Activated naive CD4-positive, alpha-beta T cell treated with Interleukin-2 at 50 U/mL for 16 hours (primary cell): ENCODE results near the gene GARS1.
"Not testable (repeated sequence)": the region's sequence is repeated elsewhere in the genome, so short reads cannot be mapped to it uniquely, and the experiment has no call there.

ENCODE experiments used
- DNase-seq: peaks from one replicate; pipeline ENCODE4 v3.0.0-alpha.2; 2020

GARS1 gene, protein sequence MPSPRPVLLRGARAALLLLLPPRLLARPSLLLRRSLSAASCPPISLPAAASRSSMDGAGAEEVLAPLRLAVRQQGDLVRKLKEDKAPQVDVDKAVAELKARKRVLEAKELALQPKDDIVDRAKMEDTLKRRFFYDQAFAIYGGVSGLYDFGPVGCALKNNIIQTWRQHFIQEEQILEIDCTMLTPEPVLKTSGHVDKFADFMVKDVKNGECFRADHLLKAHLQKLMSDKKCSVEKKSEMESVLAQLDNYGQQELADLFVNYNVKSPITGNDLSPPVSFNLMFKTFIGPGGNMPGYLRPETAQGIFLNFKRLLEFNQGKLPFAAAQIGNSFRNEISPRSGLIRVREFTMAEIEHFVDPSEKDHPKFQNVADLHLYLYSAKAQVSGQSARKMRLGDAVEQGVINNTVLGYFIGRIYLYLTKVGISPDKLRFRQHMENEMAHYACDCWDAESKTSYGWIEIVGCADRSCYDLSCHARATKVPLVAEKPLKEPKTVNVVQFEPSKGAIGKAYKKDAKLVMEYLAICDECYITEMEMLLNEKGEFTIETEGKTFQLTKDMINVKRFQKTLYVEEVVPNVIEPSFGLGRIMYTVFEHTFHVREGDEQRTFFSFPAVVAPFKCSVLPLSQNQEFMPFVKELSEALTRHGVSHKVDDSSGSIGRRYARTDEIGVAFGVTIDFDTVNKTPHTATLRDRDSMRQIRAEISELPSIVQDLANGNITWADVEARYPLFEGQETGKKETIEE

DNA sequence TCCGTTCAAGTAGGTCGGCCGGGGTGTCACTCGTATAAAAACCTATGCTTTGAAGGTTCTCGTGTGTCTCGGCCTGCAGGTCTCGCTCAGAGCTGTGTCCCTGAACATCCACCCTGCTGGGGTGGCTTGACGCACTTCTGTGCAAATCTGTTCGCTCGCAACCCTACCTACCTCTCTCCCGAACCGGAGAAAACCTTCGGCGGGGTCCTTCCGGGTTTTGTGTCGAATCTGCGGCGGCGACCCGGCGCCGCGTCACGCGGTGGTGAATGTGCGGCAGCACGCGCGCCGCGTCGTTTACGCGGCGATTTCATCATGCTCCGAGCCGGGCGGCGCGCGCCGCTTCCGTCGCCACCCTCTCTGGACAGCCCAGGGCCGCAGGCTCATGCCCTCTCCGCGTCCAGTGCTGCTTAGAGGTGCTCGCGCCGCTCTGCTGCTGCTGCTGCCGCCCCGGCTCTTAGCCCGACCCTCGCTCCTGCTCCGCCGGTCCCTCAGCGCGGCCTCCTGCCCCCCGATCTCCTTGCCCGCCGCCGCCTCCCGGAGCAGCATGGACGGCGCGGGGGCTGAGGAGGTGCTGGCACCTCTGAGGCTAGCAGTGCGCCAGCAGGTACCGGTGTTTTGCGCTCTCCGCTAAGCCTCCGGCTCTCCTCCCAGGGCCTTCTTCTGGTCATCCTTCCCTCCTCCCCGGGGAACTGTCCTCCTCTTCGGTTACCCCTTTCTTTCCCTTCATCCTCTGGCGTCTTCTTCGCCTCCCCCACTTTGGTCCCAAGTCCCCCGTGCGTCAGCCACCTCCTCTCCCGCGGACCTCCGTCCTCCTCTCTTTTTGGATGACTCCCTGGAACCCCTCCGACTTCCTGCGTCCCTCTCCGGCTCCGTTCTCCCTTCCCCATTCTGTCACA is at the start of gene GARS1:
Gene GARS1 (plus strand): TSS at position 339 of the 896 bp plus-strand sequence. CDS start 44 bp downstream, at position 383.
- DNase-seq, result peak; percentile 90

DNA sequence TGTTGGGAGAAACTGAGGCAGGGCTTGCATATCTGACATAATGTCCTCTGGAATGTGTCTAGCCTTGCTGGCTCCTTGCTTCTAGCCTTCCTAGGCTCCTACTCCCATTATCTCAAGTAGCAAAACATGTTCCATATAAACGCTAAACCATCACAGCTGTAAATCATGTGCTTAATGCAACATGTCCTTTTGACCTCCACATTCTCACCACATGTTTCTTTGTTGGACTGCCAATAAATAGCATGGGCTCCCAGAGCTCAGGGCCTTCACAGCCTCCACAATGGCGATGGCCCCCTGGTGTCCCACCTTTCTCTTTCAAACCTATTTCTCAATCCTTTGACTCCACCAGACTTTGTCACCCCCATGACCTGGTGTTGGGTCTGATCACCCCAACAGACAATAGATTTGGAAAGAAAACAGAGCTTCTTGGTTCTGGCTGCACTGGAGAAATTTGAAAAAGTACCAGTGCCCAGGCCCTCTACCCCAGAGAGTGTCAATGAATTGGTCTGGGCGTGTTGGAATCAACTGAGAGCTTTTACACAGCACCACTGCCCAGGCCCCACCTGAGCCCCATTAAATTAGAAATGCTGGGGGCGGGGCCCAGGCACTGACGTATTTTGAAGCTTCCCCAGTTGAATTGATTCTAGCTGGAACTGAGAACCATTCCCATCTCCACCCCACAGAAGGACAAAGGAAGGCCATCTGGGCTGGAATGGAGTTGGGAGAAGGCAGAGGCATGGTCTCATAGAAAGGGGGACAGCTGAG is 48.7 kb upstream of the GARS1 start:
- DNase-seq, result no peak

DNA sequence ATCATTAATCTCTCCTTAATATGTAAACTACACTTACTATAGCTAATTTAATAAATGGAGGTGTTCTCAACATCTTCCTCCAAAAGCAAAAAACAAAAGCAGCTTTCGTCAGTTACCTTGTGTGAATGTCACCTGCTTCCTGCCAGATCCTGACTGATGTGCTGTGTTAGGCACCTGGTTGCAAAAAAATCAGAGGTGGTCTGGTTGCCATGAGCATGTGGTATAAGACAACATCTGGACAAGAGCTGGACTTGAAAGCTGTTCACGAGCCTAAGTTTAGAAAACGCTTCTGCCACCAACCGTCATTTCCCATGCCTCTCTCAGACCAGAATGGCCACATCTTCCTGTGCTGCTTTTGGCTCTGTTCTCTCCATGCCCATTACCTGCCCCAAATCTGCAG is 48.1 kb upstream of the GARS1 start:
- no peak for DNase-seq

DNA sequence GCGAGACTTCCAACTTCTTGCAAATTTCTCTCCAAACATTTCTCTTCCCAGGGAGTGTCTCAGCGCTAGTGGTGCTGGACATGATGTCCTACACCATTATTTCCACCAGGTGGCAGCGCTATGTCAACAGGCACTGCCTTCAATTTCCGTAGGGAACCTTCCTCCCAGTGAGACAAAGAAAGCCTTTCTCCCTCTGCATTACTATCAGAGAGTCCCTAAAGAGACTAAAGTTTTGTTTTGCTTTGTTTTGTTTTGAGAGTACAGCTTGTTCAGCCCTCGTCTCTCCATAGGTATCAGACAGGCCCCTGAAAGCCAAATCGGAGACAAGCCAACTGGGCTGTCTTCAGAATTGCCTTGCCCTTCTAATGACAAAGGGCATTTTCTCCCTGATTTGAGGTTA is 45.8 kb upstream of the GARS1 start:
- peak; percentile 27 for DNase-seq

DNA sequence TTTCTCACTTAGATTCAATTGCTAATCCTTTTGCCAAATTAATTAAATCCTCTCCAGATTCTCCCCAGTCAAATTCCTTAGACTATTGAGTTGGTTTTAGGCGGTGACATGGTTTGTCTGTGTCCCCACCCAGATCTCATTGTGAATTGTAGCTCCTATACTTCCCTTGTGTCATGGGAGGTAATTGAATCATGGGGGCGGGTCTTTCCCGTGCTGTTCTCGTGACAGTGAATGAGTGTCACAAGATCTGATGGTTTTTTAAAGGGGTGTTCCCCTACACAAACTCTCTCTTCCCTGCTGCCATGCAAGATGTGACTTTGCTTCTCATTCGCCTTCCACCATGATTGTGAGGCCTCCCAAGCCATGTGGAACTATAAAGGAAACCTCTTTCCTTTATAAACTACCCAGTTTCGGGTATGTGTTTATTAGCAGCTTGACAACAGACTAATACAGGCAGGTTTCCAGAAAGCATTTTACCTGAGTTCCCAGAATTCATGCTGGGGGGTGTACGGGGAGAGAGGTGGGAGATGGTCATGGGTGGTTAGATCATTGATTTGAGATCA is 44.7 kb upstream of the GARS1 start:
- DNase-seq, result no peak

DNA sequence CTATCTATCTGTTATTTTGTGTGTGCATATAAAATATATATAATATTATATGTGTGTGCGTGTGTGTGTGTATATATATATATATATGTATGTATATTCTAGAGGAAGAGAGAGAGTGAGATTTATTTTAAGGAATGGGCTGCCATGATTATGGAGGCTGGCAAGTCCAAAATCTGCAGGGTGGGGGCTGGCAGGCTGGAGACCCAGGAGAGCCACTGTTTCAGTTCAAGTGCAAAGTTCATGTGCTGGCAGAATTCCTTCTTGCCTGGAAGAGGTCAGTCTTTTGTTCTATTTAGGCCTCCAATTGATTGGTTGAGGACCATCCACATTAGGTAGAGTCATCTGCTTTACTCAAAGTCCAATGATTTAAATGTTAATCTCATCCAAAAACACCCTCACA is 42.3 kb upstream of the GARS1 start:
- no peak for DNase-seq

DNA sequence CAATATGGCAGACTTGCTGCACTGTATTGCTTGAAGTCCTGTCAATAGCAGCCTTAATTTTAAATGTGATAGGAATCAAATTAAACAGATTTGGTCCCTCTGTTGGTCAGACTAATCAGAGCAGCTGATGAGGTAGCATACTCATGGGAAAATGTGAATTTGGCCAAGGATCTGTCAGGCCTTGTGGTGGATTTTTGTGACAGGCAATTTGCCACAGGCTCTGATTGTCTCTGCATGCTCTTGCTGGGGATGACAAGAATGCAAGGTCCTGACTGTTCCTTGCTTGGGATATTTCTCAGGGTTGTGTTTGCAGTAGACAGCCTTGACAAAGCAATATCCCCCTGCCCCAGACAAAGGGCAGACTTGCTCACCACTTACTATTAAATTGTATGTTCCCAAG is 41.5 kb upstream of the GARS1 start:
- no peak for DNase-seq

DNA sequence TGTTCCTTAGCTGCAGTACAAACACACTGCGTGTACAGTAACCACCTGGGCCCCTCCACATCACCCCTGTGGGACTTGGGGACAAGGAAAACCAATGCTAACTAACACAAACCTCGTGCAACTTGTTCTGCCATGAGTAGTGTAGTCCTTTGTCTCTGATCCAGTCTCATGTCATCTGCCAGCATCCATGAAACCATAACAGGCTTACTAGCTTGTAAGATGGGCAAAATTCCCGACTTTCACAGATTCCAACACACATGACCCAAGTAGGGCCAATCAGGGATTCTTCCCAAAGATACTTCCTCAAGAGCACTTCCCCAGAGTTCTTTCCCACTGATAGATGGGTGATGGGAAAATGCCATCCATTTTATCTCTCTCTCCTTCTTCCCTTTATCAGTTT is 41.1 kb upstream of the GARS1 start:
- no peak for DNase-seq

DNA sequence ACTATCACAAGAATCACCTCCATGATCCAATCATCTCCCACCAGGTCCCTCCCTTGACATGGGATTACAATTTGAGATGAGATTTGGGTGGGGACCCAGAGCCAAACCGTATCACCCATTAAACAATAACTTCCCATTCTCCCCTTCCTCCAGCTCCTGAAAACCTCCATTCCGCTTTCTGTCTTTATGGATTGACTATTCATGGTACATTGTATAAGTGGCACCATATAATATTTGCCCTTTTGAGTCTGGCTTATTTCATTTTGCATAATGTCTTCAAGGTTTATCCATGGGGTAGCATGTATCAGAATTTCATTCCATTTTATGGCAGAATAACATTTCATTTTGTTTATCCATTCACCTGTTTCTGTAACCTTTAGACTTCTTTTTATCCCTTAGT is 39.2 kb upstream of the GARS1 start:
- no peak for DNase-seq

DNA sequence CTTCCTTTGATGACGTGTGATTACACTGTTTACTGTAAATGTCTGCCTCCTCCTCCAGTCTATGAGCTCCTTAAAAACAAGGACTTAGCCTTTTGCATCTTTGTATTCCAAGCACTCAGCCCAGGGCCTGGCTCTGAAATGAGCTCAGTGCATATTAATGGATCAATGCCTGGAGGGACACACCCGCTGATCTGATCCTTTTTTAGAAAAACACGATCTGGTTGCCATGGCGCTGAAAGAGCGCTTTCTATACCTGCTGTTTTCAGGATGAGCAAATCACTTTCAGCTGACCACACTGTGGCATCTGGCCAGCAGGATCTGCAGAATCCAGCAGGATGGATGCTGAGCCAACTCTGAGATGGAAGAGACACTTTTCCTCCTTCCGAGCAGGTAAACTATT is 37.8 kb upstream of the GARS1 start:
- no peak for DNase-seq

DNA sequence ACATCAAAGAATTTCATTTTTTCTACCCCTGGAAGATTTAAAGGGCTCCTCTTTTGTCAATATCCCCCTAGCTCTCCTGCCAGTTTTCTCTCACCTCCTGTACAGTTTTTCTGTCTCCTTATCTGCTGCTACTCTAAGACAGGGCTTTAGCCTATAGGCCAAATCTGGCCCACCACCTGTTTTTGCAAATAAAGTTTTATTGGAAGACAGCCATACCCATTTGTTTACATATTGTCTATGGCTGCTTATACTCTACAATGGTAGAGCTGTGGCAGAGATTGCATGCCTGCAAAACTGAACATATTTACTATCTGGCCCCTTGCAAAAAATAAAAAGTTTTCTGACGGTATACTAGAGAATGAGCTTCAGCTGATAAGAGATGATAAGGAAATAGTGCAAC is 37.4 kb upstream of the GARS1 start:
- no peak for DNase-seq

DNA sequence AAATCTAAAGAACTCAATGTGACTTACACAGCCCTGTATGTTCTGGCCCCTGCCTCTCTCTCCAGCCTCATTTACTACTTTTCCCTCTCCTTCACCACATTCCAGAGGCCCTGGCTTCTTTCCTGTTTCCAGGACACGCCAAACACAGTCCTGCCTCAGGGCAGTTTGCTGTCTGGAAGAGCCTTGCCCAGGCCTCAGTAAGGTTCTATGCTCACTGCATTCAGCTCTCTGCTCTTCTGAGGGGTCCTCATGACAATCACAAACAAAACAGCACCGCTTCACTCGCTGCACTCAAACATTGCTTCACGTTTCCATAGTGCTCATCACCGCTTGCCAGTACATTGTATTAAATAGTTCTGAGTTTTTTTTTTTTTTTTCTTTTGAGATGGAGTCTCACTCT is 35.1 kb upstream of the GARS1 start:
- no peak for DNase-seq

DNA sequence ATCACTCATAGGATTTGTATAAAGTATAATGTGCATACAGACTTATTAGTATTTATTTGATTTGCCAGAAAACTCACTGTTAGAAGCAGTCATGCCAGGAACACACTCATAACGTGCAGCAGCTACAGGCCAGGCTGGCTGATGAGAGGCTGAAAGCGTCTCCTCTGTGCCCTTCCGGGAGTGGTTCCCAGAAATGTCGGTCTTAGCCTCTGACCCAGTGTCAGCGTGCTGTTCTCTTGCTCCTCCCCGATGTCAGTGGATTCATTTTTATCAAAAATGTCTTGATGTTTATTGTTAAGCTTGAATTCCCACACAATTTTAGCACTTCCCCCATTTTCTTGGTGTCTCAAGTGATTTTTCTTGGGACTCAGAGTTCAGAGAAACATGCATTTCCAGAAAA is 33.3 kb upstream of the GARS1 start:
- no peak for DNase-seq

DNA sequence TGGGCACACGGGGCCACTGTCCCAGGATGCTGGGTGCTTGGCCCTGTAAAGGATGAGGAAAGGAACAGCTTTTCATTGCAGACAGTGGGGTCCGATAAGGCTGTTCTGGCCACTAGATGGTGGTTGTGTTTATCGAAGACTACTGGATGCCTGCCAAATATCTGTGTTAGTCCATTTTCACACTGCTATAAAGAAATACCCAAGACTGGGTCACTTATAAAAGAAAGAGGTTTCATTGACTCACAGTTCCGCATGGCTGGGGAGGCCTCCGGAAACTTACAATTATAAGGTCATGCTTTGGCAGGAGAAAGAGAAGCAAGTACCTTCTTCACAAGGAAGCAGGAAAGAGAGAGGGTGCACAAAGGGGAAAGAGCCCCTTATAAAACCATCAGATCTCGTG is 32.2 kb upstream of the GARS1 start:
- DNase-seq, result no peak

DNA sequence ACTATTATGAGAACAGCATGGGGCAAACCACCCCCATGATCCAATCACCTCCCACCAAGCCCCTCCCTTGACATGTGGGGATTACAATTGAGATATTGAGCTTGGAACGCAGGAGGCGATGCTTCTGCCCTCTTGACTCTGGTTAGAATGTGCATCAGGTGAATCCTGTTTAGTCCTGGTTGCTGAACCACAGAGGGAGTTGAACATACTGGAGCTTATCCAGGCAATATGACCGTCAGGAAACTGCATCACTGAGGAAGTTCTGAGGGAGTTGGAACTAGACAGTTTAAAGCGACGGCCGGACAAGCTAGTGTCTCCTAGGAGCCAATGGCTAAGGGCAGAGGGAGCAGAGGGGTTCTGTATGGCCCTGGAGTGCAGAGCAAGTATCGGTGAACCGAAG is 31.8 kb upstream of the GARS1 start:
- DNase-seq, result no peak

DNA sequence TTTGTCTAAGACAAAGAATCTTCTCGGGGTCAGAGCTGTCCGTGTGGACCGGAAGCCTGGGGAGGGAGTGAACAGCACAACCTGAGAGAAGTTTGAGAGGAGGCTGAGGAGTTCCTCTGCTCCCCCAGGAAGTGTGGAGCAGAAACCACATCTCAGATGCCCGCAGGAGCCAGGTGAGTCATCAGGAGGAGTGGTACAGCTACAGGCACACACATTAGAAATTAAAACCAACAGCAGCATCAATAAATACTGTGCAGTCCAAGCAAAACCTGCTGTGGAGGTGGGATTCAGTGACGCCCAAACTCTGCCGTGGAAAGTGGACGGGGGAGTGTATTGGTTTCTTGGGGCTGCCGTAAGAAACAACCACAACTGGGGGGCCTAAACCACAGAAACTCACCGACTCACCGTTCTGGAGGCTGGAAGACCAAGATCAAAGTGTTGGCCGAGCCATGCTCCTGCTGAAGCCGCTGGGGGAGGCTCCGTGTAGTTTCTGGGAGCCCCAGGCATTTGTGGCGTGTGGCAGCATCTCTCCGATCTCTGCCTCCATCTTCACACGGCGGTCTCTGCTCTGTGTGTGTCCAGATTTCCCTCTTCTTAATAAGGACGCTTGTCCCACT is 31.2 kb upstream of the GARS1 start:
- no peak for DNase-seq

DNA sequence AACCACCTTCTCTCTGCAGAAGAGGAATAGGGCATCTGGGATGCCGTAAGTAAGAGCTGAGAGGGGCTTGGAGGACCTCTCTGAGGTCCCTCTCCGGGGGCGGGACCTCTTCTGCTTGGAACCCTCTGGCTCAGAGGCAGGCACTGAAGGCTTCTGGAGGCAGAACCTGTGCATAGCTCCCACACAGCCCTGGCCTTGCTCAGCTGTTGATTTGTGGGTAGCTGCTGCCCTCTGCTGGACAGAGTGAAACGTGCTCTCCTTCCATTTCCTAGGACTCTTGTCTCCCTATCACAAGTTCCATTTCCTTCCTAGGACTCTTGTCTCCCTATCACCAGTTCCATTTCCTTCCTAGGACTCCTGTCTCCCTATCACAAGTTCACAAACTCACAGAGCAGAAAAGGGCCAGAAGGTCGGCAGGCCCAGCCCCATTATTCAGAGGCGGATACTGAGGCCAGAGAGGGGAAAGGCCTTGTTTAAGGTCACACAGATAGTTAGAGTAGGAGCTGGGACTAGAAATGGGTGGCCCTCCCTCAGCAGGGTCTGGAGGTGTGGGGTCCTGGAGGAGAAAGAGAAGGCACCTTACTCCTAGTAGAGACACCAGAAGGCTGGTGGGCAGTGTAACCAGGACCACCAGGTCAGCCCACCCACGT is 30.3 kb upstream of the GARS1 start:
- DNase-seq, result peak; percentile 77

DNA sequence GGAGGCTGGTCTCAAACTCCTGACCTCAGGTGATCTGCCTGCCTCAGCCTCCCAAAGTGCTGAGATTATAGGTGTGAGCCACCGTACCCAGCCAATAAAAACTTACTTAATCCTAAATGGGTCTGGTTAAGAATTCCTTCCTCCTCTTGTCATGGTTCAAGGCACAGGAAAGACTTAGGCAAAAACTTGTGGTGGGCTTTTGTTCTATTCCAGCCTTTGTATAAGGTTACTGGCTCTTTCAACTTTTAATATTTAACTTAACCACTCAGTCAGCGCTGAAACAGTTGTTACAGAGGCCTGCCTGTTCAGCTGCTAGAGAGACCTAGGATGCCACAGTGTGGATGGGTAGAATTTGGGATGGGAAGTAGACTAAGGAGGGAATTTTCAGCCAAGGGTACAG is 28.1 kb upstream of the GARS1 start:
- DNase-seq, result no peak

DNA sequence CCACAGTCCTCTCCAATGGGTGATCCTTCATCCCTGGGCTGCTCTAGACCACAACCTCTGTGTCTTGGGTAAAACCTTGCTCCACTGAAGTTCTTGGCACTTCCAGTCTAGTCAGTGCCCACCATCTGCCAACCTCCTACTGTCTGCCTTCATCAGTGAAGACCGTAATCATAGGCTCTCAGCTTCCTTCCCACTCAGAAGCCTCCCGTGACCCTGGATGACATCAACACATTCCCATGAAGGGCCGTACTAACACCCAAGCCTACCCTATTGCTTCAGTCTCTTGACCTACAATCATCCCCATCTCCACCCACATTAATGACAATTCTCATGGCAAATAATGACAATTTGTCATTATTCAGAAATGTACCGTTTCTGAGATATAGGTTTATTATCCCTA is 27.6 kb upstream of the GARS1 start:
- no peak for DNase-seq

DNA sequence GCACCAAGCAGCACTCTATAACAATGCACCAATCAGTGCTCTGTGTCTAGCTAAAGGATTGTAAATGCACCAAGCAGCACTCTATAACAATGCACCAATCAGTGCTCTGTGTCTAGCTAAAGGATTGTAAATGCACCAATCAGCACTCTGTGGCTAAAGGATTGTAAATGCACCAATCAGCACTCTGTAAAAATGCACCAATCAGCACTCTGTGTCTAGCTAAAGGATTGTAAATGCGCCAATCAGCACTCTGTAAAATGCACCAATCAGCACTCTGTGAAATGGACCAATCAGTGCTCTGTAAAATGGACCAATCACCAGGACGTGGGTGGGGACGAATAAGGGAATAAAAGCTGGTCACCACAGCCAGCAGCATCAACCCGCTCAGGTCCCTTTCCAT is 24.4 kb upstream of the GARS1 start:
- DNase-seq, result not testable (repeated sequence)

DNA sequence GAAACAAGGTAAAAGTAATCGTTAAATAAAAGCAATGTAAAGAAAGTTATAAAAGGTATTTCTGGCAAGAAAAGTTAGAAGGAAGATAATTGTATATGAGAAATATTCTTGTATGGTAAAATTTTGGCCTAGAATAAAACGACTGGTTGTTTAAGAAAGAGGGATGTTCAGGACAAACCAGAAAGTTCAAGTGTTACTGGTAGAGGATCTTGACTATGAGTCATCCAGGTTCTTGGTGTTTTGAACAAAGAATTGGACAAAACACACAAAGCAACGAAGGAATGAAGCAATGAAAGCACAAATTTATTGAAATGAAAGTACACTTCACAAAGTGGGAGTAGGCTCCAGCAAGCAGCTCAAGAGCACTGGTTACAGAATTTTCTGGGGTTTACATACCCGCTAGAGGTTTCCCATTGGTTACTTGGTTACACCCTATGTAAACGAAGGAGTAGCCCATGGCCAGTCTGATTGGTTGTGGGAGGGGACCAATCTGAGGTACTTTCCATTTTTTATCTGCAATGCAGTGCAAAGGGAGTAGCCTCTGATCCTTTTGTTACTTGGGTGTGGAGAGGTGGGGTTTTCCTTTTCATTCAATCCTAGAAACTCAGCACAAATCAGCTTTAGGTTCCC is 22.4 kb upstream of the GARS1 start:
- DNase-seq, result no peak
